Measurements from ENCODE around the gene CSMD2.
A peak's percentile ranks its signal among the peaks of the same experiment; 100 is the strongest.

Gene CSMD2

DNA sequence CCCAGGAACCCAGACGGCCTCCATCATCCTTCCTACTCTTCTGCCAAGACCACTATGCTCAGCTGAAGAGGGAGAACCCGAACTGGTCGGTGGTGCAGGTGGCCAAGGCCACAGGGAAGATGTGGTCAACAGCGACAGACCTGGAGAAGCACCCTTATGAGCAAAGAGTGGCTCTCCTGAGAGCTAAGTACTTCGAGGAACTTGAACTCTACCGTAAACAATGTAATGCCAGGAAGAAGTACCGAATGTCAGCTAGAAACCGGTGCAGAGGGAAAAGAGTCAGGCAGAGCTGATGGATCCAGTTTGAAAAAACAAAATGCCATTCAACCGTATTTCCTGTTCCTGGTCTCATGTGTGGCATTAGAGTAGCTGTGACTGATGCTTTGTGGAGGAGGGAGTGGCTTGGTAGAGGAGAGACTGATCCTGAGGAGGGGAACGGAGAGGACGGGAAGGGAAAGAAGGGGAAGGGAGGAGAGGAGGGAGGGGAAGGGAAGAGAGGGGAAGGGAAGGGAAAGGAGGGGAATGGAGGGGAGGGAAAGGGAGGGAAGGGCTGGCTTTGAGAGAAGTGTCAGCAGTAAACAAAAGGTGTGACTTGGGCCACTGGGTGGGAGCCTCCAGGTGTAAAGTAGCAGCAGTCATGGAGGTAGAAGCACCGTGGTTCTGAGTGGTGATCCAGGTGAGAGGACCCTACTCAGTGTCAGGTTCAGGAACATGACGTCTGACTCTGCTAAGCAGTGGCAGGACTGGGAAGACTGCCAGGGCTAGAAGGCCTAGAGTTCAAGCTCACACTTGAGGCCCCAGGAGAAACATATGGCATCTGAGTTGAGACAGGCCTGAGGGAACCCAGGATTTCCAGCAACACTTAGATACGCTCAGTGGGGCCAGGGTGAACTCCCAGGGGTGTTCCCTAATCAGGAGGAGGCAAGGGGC, 300.3 kb downstream of the CSMD2 start:
- DNase-seq (ENCODE audit: low read depth, low spot score), result no peak

- no peak for DNase-seq (ENCODE audit: low read depth, low spot score)
These were observed 301.3 kb downstream of the CSMD2 start, which contains the start of gene HMGB4 for GRCh38 chr1:33863779-33864178. Gene HMGB4, plus strand, starts transcription at chr1:33864079. Its CDS starts 113 bp downstream, at chr1:33864192.

DNA sequence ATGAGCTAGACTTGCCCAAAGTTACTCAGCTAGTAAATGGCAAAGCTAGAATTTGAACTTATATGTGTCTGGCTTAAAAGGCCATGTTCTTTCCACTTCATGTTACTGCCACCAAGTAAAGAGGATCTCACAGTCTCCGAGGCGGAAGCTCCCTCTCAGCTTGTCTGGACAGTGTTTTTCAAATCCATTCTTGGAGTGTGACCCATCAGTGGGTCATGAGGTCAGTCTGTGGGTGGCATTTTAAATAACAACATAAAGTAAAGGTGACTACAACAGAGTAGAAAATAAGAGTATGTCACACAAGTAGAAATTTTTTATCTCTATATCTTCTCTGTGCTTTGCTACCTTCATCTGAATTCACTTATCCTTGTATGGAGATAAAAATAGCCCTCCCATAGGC, 304.4 kb downstream of the CSMD2 start:
- no peak for DNase-seq (ENCODE audit: low read depth, low spot score)

- peak; percentile 5 for DNase-seq (ENCODE audit: low read depth, low spot score)
These were observed 310.9 kb downstream of the CSMD2 start for GRCh38 chr1:33854091-33854490.

DNA sequence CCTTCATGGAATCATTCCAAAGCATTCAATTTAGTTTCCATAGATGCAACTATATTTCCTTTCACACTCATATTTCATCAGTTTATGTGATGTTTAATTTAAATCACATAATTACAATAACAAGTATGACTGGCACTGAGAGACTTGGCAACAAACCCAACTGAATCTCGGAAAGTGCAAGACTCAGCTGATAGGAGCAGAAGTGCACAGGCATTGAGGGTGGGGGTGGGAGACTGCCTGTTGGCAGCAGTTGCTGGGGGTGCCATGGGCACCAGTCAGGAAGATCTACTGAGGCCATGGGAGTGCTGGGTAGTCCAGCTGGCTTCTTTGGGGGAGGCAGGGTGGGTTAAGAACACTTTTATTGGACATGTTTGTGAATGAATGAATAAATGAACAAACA, 311.6 kb downstream of the CSMD2 start:
- no peak for DNase-seq (ENCODE audit: low read depth, low spot score)

GRCh38 chr1:33852711-33853110, 312.3 kb downstream of the CSMD2 start:
- no peak for DNase-seq (ENCODE audit: low read depth, low spot score)

GRCh38 chr1:33850481-33850880, 314.5 kb downstream of the CSMD2 start:
- no peak for DNase-seq (ENCODE audit: low read depth, low spot score)

DNA sequence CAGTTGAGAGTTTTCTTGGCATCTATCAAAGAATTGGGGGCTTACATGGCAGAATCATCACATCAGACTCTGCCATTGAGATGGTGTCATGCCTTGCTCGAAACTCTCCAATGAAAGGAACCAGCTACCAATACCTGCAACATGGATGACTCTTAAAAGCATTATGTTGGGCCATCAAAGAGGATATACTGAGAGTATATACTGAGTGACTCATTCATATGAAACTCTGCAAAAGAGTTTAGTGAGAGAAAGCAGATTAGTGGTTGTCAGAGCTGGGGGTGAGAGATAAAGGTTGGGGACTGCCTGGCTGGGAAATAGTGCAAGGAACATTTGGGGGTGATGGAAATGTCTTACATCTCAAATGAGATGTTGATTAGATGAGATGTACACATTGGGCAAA, 315.8 kb downstream of the CSMD2 start:
- DNase-seq (ENCODE audit: low read depth, low spot score), result no peak

DNA sequence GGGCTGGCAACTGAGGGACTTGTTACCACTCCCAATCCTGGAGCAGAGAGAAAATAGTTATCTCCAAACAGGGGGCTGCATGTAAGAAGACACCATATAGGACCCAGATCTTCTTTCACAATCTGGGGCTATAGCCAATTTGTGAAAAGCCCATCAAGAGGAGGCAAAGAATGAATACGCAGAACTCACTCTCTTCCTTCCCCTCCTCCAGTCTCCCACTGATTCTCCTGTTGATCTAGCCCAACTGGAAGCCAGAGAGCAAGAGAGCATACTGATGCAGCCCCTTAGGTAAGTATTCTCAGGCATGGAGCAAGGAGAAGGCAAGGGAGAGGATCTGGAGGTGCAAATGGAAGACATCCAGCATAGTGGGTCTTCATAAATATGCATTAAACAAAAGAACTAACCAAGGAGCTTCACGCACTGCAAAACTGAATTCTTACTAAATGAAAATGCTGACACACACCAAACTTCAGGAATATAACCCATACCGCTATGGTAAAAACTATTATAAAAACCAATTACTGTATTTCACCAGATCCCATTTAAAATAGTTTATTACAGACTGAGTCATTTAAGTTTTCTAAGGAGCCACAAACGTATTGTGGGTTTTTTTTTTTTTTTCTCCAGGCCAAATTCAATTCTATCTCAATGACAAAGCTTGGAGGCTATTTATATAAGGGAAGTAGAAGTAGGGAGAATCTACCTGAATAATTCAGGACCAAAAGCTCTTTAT, 316.7 kb downstream of the CSMD2 start:
- no peak for DNase-seq (ENCODE audit: low read depth, low spot score)

DNA sequence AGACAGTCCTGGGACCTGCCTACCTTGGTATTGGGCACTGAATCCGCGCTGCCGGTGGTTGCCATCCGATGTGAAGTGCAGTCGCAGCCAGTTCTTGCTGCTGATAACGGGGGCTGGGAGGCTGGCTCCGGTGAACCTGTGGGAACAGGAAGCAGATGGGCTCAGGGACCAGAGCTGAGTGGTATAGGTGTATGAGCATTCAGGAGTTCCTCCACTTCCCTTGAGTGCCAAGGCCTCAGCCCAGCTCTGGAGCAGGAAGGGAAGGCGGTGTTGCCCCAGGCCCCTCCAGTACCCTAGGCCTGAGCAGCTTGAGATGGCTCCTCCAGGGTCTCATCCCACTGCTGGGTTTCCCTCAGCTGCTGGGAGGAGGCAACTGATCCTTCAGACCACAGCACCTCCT, 318.2 kb downstream of the CSMD2 start:
- DNase-seq (ENCODE audit: low read depth, low spot score), result no peak

DNA sequence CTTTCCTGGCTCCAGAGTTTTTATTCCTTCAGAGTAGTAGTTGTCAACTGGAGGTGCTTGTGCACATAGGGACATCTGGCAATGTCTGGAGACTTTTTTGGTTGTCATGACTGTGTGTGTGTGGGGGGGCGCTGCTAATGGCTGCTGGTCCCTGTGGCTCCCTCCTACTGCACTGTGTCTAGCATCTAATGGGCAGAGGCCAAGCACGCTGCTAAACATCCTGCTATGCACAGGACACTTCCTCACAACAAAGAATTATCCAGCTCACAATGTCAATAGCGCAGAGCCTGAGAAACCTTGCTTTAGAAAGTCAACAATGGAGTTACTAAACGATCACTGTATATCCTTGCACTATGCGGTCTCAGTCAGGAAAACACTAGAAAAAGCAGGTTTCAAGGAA, 320.9 kb downstream of the CSMD2 start:
- no peak for DNase-seq (ENCODE audit: low read depth, low spot score)

- no peak for DNase-seq (ENCODE audit: low read depth, low spot score)
These were observed 322.7 kb downstream of the CSMD2 start for GRCh38 chr1:33842348-33842747.

- no peak for DNase-seq (ENCODE audit: low read depth, low spot score)
These were observed 323.5 kb downstream of the CSMD2 start for GRCh38 chr1:33841494-33841893.

DNA sequence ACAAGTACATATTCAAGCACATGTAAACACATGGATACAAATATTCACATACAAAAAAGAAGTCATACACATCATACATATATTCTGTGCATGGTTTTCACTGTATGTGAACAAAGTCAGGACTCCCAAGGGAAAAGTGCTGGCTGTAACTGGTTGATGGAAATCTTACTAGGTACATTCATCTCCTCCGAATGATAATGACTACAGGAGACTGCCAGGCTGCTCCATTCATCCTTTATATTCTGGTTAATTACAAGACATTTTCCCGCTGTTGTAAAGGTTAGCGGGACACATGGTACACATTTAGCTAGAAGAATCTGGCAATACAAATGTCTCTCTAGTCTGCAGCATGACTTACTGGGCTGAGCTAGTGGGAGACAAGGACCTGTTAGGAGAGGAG, 327.4 kb downstream of the CSMD2 start:
- DNase-seq (ENCODE audit: low read depth, low spot score), result no peak

DNA sequence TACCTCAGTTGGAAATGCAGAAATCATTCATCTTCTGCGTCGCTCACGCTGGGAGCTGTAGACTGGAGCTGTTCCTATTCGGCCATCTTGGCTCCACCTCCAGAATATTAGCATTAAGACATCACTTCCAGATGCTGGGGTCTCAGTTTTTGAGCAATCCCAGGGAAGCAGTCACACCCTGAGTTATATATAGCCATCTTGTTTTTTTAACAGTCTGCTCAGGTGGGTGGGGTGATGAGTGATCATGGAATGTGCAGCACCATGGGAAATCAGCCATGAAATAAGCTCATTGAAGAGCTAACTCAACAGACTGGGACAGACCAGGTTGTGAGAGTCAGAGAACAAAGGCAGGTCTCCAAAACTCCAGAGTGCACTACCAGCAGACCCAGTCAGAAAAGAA, 328.1 kb downstream of the CSMD2 start:
- DNase-seq (ENCODE audit: low read depth, low spot score), result no peak

DNA sequence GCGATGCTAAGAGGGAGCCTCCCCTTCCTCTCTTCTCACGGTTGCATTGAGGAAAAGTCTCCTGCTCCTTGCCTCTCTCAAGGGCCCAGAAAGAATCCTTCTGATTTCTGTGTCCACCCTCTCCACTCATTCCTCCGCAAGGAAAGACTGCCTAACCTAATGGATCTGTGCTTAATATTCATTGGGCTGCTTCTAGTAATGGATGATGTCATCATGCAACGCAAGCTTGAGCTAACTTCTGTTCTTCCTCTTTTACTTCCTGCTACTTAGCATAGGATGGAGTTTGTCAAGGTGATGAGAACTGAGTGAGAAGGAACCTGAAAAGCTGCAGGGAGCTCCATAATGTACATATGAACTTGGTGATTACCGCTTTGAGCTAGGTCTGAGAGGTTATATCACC, 336.4 kb downstream of the CSMD2 start:
- no peak for DNase-seq (ENCODE audit: low read depth, low spot score)

DNA sequence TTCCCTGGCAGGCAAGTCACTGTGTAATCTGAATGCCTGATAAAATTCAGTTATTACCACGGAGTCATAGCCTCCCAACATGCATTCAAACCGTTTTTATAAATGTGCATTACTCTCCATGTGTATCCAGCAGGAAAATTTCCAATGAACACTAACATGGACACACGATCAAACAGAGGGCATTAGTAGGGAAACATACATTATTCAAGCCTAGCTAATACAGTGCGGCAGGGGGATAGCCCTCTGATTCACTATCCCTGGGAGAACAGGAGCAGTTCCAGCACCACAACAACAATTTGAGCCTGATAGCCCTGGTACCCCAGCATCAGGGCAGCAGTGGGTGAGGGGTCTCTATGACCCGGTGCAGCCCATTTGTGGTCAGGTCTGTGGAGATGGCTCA, 337.0 kb downstream of the CSMD2 start:
- DNase-seq (ENCODE audit: low read depth, low spot score), result no peak

GRCh38 chr1:33826711-33827110, 338.3 kb downstream of the CSMD2 start:
- no peak for DNase-seq (ENCODE audit: low read depth, low spot score)

DNA sequence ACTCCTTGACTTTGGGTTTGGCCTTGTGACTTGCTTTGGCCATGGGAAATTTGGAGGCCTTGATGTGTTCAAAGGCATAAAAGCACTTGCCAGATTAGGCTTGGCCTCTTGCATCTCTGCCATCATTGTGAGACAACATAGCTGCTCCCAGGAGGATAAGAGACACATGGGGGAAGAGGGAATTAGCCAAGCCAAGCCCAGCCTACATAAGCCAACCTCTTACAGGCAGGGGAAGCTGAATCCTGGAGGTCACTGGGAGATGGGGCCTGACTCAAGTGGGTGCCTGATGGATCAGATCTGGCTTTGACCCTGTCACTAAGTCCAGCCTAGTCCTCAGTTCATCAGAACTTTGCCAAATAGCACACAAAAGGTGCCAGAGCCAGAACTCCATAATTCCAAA, 338.7 kb downstream of the CSMD2 start:
- no peak for DNase-seq (ENCODE audit: low read depth, low spot score)

DNA sequence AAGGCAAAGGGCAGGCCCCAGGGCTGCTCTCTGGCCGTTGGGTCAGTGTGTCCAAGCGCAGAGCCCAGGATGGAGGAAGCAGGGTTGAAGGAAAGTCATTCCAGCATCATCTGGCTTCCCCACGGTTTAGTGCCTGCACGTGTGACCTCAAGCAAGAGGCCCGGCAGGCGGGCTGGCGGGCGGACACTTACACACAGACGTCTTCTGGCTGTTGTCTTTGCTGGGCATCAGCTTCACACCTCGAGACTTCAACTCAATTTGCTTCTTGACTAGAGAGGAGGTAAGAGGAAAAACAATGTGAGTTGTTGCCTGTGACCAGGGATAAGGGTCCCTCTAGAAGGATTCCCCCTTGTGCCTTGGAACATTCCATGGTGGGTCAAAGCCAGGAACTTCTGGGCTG, 339.5 kb downstream of the CSMD2 start:
- no peak for DNase-seq (ENCODE audit: low read depth, low spot score)

GRCh38 chr1:33824971-33825370, 340.1 kb downstream of the CSMD2 start:
- no peak for DNase-seq (ENCODE audit: low read depth, low spot score)

DNA sequence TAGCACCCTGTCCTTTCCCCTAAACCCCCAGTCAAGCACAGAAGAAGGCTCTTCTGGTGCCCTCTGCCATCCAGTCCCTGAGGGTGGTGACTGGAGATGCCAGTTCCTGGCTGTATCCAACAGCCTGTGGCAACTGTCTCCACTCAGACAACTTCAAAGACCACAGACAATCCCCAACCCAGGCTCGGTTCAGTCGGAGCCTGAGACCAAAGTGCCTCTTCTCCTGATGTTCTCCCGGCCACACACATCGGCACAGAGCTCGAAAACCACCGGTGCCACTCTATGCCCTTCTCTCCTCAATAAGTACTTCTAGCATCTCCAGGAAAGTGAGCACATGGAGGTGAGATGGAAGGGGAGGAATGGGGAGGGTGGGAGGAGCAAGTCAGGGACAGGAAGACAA, 340.7 kb downstream of the CSMD2 start:
- no peak for DNase-seq (ENCODE audit: low read depth, low spot score)

DNA sequence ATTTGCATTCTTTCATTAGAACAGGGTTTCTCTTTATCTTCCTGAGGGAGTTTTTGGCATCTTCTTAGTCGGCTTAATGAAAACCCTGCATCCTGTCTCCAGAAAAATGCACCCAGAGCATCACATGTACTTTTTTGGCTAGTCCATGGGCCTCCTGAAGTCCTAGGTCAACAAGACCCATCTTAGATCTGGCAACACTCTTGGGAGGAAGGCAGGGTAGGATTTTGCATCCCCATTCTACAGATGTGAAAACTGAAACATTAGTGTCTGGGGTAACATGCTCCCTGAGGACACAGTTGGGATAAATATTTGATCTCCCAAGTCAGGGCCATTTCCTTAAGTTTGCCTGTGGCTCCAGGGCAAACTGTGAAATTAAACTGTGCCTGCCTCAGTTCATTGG, 341.2 kb downstream of the CSMD2 start:
- no peak for DNase-seq (ENCODE audit: low read depth, low spot score)

All from ELF-1 (cell line).